Activated CD8-positive, alpha-beta memory T cell treated with anti-CD3 and anti-CD28 coated beads, Interleukin-2, amount 50 U/mL, for 4 hours (primary cell): Measurements from ENCODE around the gene STXBP5L.
"Not testable (repeated sequence)": the region's sequence is repeated elsewhere in the genome, so short reads cannot be mapped to it uniquely, and the experiment has no call there.

Experiments used
- DNase-seq: peaks from one replicate; pipeline ENCODE4 v3.0.0-alpha.2; 2020

Gene STXBP5L

DNA sequence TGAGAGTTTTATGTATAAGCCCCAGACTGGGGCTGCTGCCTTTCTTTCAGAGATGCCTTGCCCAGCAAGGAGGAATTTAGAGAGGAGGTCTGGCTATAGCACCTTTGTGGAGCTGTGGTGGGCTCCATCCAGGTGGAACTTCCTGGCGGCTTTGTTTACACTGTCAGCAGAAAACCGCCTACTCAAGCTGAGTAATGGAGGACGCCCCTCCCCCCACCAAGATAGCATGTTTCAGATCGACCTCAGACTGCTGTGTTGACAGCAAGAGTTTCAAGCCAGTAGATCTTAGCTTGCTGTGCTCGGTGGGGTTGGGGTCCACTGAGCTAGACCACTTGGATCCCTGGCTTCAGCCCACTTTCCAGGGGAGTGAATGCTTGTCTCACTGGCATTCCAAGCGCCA is 155.6 kb downstream of the STXBP5L start:
- DNase-seq, result no peak

DNA sequence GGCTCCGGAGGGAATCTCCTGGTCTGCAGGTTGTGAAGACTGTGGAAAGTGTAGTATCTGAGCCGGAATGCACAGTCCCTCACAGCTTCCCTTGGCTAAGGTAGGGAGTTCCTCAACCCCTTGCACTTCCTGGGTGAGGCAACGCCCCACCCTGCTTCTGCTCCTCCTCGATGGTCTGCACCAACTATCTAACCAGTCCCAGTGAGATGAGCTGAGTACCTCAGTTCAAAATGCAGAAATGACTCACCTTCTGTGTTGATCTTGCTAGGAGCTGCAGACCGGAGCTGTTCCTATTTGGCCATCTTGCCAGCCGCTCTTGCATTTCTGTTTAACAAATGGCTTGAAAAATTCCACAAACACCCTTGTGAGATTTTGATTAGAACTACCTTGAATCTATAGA is 156.1 kb downstream of the STXBP5L start:
- no peak for DNase-seq

DNA sequence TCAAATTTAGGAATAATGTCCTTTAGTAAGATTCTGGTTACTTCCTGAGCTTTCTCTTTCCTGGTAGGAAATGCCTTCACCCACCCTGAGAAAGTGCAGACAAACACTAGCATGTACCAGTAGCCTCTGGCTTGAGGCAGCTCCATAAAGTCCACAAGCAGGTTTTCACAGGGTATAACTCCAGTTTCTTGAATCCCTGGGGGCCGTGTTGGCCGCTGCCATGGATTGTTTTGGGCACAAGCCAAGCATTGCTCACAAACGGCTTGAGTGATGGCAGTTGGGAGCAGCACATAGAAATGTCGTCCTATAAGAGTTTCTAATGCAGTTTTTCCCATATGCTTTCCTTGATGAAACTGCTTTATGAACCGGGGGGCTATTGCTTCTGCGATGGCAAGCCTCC is 164.1 kb downstream of the STXBP5L start:
- no peak for DNase-seq

DNA sequence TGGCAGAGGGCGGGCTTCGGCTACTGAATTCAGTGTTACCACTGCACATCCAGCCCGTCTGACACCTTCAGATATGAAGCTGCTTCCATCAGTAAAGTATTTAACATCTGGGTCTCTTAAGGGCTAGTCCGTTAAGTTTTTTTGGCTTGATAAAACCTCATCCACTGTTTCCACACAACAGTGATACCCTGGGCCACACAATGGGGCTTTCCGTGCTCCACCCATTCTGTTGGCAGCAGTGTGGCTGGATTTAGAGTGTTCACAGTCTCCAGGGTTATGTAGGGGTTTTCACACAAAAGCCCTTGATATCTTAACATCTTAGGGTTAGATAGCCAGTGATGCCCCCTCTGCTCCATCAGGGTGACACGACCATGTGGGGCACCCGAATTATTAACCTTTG is 165.0 kb downstream of the STXBP5L start:
- no peak for DNase-seq

DNA sequence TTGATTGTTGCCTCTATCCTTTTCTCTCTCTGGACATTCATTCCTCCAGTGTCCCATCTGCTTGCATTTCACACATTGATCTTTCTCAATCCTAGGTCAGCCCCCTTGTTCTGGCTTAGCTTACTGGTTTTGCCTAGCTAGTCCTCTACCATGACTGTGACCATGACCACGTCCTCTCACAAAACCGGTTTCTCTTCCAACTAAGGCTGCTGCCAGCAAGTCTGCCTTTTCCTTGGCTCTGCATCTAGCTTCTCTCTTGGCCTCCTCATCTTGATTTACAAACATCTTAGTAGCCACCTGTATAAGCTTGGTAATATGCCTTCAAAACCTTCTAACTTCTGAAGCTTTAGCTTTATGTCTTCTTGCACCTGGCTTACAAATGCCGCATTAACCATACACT is 167.2 kb downstream of the STXBP5L start:
- DNase-seq, result no peak

DNA sequence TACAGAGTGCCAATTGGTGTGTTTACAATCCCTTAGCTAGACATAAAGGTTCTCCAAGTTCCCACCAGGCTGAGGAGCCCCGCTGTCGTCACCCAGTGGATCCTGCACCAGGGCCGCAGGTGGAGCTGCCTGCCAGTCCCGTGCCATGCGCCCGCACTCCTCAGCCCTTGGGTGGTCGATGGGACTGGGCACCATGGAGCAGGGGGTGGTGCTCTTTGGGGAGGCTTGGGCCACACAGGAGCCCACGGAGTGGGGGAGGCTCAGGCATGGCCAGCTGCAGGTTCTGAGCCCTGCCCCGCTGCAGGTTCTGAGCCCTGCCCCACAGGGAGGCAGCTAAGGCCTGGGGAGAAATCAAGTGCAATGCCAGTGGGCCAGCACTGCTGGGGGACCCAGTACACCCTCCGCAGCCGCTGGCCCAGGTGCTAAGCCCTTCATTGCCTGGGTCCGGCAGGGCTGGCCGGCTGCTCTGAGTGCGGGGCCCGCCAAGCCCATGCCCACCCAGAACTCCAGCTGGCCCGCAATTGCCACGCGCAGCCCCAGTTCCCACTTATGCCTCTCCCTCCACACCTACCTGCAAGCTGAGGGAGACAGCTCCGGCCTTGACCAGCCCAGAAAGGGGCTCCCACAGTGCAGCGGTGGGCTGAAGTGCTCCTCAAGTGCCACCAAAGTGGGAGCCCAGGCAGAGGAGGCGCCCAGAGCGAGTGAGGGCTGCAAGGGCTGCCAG is 170.5 kb downstream of the STXBP5L start:
- not testable (repeated sequence) for DNase-seq

DNA sequence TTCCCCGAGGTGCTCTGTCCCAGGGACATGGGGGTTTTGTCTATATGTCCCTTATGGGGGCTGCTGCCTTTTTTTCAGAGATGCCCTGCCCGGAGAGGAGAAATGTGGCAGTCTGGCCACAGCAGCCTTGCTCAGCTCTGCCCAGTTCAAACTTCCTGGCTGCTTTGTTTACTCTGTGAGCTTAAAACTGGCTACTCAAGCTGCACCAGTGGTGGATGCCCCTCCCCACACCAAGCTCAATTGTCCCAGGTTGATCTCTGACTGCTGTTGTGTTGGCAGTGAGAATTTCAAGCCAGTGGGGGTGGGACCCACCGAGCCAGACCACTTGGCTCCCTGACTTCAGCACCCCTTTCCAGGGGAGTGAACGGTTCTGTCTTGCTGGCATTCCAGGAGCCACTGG is 188.9 kb downstream of the STXBP5L start:
- DNase-seq, result no peak

DNA sequence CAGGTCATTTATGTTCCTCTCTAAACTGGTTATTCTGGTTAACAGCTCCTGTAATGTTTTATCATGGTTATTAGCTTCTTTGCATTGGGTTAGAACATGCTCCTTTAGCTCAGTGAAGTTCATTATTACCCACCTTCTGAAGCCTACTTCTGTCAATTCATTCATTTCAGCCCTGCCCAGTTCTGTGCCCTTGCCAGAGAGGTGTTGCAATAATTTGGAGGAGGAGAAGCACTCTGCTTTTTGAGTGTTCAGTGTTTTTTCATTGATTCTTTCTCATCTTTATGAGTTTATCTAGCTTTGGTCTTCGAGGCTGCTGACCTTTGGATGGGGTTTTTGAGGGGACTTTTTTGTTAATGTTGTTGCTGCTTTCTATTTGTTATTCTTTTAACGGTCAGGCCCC is 203.1 kb downstream of the STXBP5L start:
- not testable (repeated sequence) for DNase-seq

DNA sequence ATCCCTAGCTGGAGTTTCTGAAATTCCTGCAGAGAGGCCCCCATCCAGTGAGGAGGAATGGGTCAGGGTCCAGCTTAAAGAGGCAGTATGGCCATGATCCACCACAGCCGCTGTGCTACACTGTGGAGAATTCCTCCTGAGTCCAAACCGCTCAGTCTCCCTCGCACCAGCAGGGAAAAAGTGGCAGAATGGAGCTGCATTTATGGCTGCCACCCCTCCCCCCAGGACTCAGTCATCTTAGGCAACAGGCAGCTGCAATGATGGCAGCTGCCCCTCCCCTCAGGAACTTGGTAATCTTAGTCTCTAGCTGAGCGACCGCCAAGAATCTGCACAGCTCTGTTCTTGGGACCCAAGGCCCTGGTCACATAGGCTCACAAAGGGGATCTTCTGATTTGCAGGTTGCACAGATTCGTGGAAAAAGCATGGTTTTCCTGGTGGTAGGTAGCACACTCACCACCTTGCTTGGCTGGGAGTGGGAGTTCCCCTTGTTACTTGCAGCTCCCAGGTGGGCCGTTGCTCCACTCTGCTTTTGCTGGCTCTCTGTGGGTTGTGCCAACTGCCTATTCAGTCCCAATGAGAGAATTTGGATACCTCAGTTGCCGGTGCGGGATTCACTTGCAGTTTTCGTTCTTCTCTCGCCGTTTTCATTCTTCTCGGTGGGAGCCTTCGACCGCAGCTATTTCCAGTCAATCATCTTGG is 204.1 kb downstream of the STXBP5L start:
- no peak for DNase-seq

DNA sequence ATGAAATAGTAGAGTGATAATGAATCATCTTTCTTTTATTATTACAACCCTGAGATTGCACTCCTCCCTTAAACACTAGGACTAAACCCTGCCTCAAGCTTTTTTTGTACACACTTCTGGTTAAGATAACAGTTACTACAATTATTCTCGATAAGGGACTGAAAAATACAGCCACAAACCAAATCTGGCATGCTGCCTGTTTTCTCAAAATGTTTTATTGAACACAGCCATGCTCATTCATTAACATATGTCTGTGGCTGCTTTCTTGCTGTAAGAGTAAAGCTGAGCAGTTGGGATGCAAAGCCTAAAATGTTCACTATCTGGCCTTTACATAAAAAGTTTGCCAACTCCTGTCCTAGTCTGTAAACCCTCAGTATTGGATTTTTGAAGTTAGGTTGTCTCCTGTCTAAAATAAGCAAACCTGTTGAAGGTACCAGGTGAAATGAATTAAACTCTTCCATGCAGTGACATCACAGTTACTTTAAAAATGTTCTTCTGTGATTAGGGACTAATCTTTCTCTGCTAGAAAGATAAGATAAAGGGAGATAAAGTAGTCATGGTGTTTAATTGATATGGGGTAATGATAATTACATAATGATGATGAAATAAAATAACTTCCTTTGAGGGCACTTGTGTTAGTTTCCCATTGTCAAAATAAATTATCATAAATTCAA is 218.2 kb downstream of the STXBP5L start:
- no peak for DNase-seq

DNA sequence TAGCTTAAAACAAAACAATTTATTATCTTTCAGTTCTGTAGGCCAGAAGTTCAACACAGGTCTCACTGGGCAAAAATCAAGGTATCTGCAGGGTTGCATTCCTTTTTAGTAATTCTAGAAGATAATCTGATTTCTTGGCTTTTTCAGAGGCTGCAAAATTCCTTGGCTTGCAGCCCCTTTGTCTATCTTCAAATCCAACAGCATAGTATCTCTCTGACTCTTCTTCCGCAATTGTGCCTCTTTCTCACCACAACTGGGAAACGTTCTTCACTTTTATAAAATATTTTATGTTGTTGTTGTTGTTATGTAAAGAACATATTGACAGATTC is 218.7 kb downstream of the STXBP5L start:
- no peak for DNase-seq

DNA sequence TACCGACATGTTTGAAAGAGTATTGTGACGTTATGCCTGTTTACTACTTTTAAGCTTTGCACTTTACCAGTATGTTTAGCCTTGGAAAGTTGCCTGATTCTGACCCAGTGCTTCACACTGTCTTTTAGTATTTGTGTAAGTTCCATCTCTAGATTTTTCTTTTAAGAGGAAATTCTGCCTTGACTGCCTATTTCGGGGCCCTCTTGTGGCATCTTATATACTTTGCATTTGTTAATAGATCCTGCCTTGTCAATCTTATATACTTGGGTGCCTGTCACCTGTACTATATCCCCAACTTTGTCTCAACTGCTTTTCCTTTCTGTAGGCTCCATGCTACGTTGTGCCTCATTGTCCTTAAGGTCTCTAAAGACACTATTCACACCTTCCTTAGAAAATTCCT is 244.6 kb downstream of the STXBP5L start:
- no peak for DNase-seq

DNA sequence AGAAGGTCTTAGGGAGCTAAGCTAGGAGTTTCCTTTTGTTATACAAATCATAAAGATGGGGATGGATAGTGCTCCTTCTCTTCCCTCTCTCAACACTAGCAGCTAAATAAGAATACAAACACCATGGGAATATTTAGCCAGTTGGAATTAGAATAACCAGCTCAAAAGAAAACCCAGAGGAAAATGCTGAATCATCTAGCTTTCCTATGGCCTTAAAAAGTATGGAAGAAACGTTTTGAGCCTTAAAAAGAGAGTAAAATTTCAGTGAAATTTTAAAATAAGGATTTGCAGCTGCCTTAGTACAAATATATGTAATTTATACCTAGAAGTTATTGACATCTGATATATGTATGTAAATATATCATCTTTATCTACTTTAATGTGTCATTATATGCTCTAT is 245.8 kb downstream of the STXBP5L start:
- DNase-seq, result no peak

DNA sequence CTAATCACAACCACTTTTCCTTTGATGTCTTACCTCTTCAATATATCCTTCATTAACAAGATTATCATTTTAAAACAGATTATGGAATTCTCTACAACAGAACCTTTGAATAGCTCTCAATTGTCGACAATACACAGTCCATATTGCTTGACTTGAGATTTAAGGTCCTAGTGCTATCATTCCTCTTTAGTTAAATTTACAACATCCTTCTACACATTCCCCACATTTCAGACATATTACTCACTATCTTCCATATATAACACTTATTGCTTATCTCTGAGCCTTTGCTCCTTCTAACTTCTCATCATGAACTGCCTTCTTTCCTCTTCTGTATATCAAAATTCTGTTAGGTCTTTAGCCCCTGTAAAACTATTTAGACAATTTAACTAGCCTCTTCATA is 247.0 kb downstream of the STXBP5L start:
- no peak for DNase-seq

DNA sequence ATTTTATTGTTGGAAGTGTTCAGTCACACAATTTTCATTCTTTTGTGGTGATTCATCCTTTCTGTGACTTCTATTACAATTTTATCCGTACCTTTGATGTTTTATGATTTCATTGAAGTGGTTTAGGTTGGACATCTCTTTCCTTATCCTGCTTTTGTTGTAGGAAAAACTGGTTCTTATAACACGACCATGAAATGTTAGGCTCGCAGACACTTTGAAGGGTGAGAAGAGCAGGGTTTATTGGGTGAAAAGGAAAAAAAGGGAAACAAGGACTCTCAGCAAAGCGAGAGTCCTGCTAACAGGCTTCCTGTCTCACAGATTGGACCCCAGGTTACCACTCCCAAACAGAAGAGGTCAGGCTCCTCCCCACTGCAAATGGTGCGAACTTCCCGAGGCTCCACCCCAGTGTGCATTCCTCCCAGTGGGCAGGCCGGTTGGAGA is 257.4 kb downstream of the STXBP5L start:
- DNase-seq, result no peak

DNA sequence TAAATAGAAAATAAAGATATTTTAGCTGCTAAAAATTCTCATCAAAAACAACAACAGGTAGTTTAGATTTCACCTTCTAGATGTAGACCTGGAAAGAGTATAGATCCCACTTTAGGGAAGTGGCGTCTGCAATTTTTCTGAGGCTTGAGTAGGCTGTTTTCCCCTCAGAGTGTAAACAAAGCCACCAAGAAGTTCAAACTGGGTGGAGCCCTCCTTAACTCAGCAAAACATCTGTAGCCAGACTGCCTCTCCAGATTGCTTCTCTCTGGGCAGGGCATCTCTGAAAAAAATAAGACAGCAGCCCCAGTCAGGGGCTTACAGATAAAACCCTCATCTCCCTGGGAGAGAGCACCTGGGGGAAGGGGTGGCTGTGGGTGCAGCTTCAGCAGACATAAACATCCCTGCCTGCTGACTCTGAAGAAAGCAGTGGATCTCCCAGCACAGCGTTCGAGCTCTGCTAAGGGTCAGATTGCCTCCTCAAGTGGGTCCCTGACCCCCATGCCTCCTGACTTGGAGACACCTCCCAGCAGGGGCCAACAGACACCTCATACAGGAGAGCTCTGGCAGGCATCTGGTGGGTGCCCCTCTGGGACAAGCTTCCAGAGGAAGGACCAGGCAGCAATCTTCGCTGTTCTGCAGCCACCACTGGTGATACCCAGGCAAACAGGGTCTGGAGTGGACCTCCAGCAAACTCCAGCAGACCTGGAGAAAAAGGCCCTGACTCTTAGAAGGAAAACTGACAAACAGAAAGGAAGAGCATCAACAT is 259.6 kb downstream of the STXBP5L start:
- DNase-seq, result no peak

DNA sequence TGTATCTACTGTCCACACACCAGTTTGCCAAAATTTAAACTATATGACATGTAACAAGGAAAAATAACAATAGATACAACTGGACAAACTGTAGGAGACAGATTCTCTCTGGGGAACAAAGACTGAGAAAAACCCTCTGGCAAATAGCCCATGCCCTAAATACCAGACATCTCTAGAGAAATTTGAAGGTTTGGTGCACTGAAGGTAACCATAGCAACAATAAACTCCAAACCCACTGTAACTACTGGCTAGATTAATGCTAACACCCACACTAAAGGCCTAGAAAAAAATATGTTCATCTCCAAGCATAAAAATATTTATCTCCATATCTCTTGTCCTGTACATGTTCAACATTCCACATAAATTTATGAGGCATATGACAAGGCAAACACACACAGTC is 267.1 kb downstream of the STXBP5L start:
- no peak for DNase-seq

DNA sequence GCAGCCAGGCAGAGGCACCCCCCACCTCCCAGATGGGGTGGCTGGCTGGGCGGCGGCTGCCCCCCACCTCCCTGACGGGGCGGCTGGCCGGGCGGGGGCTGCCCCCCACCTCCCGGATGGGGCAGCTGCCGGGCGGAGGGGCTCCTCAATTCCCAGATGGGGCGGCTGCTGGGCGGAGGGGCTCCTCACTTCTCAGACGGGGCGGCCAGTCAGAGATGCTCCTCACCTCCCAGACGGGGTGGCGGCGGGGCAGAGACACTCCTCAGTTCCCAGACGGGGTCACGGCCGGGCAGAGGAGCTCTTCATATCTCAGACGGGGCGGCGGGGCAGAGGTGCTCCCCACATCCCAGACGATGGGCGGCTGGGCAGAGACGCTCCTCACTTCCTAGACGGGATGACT is 282.6 kb downstream of the STXBP5L start:
- DNase-seq, result not testable (repeated sequence)

DNA sequence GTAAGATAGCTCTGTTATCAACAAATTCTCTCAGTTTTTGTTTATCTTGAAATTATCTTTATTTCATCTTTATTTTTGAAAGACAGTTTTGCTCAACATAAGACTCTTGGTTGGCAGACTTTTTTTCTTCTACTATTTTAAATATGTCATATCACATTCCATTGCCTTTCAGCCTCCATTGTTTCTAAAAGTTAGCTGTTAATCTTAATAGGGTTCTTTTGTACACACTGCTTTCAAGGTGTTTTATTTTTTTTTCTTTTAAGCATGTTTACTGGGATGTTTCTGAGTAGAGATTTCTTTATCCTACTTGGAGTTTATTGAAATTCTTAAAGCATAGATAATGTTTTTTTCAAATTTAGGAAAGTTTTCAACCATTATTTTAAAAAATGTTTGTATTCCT is 294.6 kb downstream of the STXBP5L start:
- no peak for DNase-seq

DNA sequence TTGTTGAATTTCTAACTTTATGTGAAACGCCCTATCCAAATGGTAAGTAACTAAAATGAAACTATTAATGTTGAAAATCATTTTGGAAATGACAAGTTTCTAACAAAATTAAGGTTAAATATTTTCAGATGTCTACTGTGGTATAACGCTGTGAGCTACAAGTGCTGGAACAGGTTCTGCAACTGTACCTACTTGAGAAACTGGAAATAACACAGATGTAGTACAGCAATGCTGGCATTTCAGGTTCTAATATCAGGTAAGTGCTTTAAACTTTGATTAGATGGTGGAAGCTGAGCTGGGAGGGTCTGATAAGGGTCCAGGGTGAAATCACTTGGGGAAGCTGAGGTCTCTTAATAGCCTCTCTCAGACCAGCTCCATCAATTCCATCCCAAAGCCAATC is 315.1 kb downstream of the STXBP5L start:
- DNase-seq, result no peak

DNA sequence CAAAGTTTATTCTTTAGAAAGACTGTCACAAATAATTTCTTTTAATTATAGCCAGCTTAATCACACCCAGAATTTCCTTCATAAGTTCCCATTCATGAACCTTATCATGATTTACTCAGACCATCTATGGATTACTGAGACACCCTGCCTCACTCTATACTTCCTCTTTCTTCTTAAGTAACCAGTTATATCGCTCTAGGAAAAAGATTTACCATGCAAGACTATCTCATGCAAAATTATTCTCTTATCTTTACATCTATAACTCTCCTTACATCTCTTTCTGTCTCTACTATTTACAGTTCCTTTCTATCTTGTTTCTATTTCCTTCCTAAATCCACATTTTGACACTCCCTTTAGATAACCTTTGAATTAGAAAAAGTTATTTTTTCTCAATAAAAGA is 321.0 kb downstream of the STXBP5L start:
- DNase-seq, result no peak

DNA sequence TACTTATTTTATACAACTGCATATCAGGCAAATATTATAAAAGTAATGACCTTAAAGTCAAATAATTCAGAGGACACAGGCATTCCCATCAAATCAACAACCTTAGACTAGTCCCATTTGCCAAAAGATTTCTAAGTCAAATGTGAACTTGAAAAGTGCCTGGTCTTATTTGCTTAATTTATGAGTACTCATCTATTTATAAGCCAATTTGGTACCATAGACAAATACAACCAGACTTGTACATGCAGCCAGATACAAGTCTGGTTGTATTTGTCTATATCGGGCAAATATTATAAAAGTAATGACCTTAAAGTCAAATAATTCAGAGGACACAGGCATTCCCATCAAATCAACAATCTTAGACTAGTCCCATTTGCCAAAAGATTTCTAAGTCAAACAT is 322.2 kb downstream of the STXBP5L start:
- not testable (repeated sequence) for DNase-seq

DNA sequence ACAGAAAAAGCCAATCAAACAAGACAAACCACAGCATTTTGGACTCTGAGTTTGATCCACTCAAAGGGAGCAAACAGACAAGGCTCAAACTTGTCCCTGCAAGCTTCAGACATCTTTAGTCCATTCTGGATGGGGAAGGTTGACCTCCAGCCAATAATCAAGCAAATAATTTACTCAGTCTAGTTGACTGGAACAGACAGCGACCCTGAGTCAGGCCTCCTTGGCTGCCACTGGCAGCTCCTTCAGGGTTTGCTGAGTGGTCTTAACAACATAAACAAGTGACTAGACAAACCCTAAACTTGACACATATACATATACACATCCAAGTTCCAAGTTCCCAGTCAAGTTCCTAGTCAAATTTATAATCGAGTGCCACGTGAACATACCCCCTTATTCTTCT is 323.9 kb downstream of the STXBP5L start:
- DNase-seq, result no peak
